HepG2 (cell line): ENCODE data around the gene IL2RA. TPM values are rescaled to one million over a fixed set of nuclear protein-coding genes. Genes with fewer than 3 reads are reported as not detected.

Source experiments
- ATAC-seq: fragments of 200-7000 bp; cut with Tn5 transposase; 3 replicates; pipeline ENCODE4 v1.9.1; 2020; ENCODE audit warnings: mild to moderate bottlenecking, moderate library complexity
- BruUV-seq: library from RNA; stranded (reverse); fragments of 400-500 nt; replicated peaks from 2 replicates; lab custom pipeline; 2021; lab: Mats Ljungman, UMichigan
- CTCF ChIA-PET: fragments of 300-600 bp; formaldehyde crosslinking; extraction: SDS; loops from one replicate; lab custom pipeline; 2021; ENCODE audit warnings: low total read pairs, inconsistent platforms, low intra/inter-chr PET ratio; lab: Yijun Ruan, JAX
- POLR2A ChIA-PET: fragments of 350-600 bp; sonication (Branson Sonifier 250); formaldehyde crosslinking; loops from one replicate; lab custom pipeline; 2020; ENCODE audit warnings: antibody characterized with exemption, inconsistent platforms; lab: Yijun Ruan, JAX
- DNase-seq: peaks from one replicate; pipeline ENCODE4 v3.0.0-alpha.2; 2015; ENCODE audit warnings: low spot score
- FAIRE-seq: peaks from 3 replicates; lab custom pipeline; 2011; peaks lifted over from hg19 to GRCh38; lab: Jason Lieb, UNC
- H2AFZ ChIP-seq: one replicate; pipeline ENCODE4 v1.6.1; 2011; ENCODE audit warnings: low read length, inconsistent platforms
- H3K27ac ChIP-seq: fragments of 300-600 bp; 3 replicates; pipeline ENCODE4 v1.8.0; 2011; ENCODE audit warnings: mixed run types, mild to moderate bottlenecking, mixed read lengths, low read length, inconsistent platforms; ENCODE audit not compliant: insufficient read depth; ENCODE audit errors: extremely low read length
- H3K27me3 ChIP-seq, 2 experiments: fragments of 200-600 bp in 1 of 2; 2 replicates in 1 of 2; 3 replicates in 1 of 2; pipeline versions ENCODE4 v1.6.0 to v1.8.0; 2011; ENCODE audit warnings: low read length in 2 of 2, mild to moderate bottlenecking in 2 of 2, moderate library complexity in 2 of 2, inconsistent platforms in 1 of 2; ENCODE audit not compliant: insufficient read depth in 2 of 2, control insufficient read depth in 1 of 2
- H3K36me3 ChIP-seq, 2 experiments: fragments of 200-600 bp in 1 of 2; replicated peaks in 1 of 2; 2 replicates in 1 of 2; 3 replicates in 1 of 2; pipeline versions ENCODE4 v1.5.1 to v1.8.0; 2011; ENCODE audit warnings: low read length in 2 of 2, inconsistent platforms in 1 of 2; ENCODE audit not compliant: insufficient read depth in 2 of 2, control insufficient read depth in 1 of 2
- H3K4me1 ChIP-seq: 2 replicates; pipeline ENCODE4 v1.5.1; 2012; ENCODE audit warnings: low read length, inconsistent platforms; ENCODE audit not compliant: insufficient read depth
- H3K4me2 ChIP-seq: 2 replicates; pipeline ENCODE4 v1.6.0; 2011; ENCODE audit warnings: low read depth, low read length, inconsistent platforms
- H3K4me3 ChIP-seq, 3 experiments: fragments of 200-600 bp in 1 of 3; sonication (generic), shearing (Covaris generic) in 1 of 3; replicated peaks in 1 of 3; 2 replicates each; pipeline ENCODE4 v1.5.1; 2011 to 2016; ENCODE audit warnings: low read length in 3 of 3, inconsistent platforms in 2 of 3, low read depth in 2 of 3, mild to moderate bottlenecking in 2 of 3, control low read depth in 1 of 3, mixed read lengths in 1 of 3; ENCODE audit not compliant: insufficient read depth in 1 of 3
- H3K79me2 ChIP-seq: one replicate; pipeline ENCODE4 v1.6.1; 2011; ENCODE audit warnings: low read length, inconsistent platforms; ENCODE audit not compliant: insufficient read depth
- H3K9ac ChIP-seq: 2 replicates; pipeline ENCODE4 v1.6.0; 2011; ENCODE audit warnings: mild to moderate bottlenecking, low read depth, low read length, inconsistent platforms; ENCODE audit not compliant: insufficient read depth
- H3K9me3 ChIP-seq: 2 replicates; pipeline ENCODE4 v1.5.1; 2012; ENCODE audit warnings: mild to moderate bottlenecking, low read length
- H4K20me1 ChIP-seq: 2 replicates; pipeline ENCODE4 v1.6.0; 2011; ENCODE audit warnings: inconsistent platforms, mild to moderate bottlenecking, low read length, moderate library complexity; ENCODE audit not compliant: insufficient read depth
- CEBPB ChIP-seq: IDR thresholded peaks from 2 replicates; pipeline ENCODE4 v1.6.1; 2011; ENCODE audit warnings: low read depth, low read length, improper control_type of control experiment, borderline replicate concordance
- CREB1 ChIP-seq, 2 experiments: fragments of 450-650 bp in 1 of 2; IDR thresholded peaks; 2 replicates each; pipeline ENCODE4 v1.6.1; 2016 to 2017; ENCODE audit warnings: control low read depth in 1 of 2, mild to moderate bottlenecking in 1 of 2, missing compliant biosample characterization in 1 of 2, missing genetic modification characterization in 1 of 2
- GRHL1 ChIP-seq: sonication (generic); formaldehyde crosslinking; conservative IDR thresholded peaks from 2 replicates; pipeline ENCODE4 v1.8.0; 2022; ENCODE audit warnings: missing genetic modification reagents
- MED8 ChIP-seq: sonication (generic); formaldehyde crosslinking; IDR thresholded peaks from 2 replicates; pipeline ENCODE4 v1.8.1; 2023; ENCODE audit warnings: mild to moderate bottlenecking, missing genetic modification reagents; ENCODE audit not compliant: insufficient replicate concordance
- PBX2 ChIP-seq: IDR thresholded peaks from 2 replicates; pipeline ENCODE4 v1.6.1; 2016; ENCODE audit warnings: control low read depth
- SPEN ChIP-seq: sonication (generic); formaldehyde crosslinking; IDR thresholded peaks from 2 replicates; pipeline ENCODE4 v1.5.1; 2020; ENCODE audit warnings: low read depth, mild to moderate bottlenecking, missing genetic modification reagents
- ZBTB7B ChIP-seq: sonication (generic); formaldehyde crosslinking; IDR thresholded peaks from 2 replicates; pipeline ENCODE4 v1.4.0; 2020; ENCODE audit warnings: missing genetic modification reagents
- ZFX ChIP-seq: sonication (generic); formaldehyde crosslinking; IDR thresholded peaks from 2 replicates; pipeline ENCODE4 v1.4.0; 2020; ENCODE audit warnings: mild to moderate bottlenecking, low read depth, missing genetic modification reagents, moderate library complexity
- ZNF207 ChIP-seq: fragments of 450-650 bp; IDR thresholded peaks from 2 replicates; pipeline ENCODE4 v1.6.1; 2016; ENCODE audit warnings: antibody characterized with exemption, borderline replicate concordance
- ZNF414 ChIP-seq: sonication (generic); formaldehyde crosslinking; IDR thresholded peaks from 2 replicates; pipeline ENCODE4 v1.5.0; 2020; ENCODE audit warnings: missing genetic modification reagents
- WGBS: methylation state at CpG from one replicate; pipeline ENCODE4 v1.1.6; 2017; ENCODE audit warnings: low lambda C conversion rate; 5-methylcytosine and 5-hydroxymethylcytosine counted together
- in situ Hi-C: cut with HindIII; loops from 2 replicates; pipeline ENCODE4 v1.10.0; 2017; ENCODE audit warnings: low pct_unique_long_range_greater_than_20kb; ENCODE audit not compliant: extremely low pct_ligation_motif_present
- intact Hi-C: fragments of 100-400 bp; cut with micrococcal nuclease; formaldehyde crosslinking; loops from one replicate; pipeline ENCODE4 v1.10.0; 2022; ENCODE audit not compliant: unreplicated experiment
- polyA plus RNA-seq, 8 experiments: library from polyadenylated mRNA; depleted of rRNA in 3 of 8; stranded (reverse) in 7 of 8; unstranded in 1 of 8; fragments of >200 nt; fragmentation: Illumina TruSeq in 4 of 8; extraction: Trizol in 4 of 8; gene quantifications; 2 replicates each; pipeline versions ENCODE4 v1.2.1 to v1.2.3, GENCODE V29; 2011 to 2016; ENCODE audit warnings: low read depth in 4 of 8, missing spikeins in 1 of 8, mixed read lengths in 1 of 8; ENCODE audit not compliant: insufficient read depth in 1 of 8
- total RNA-seq, 5 experiments: library from RNA; depleted of rRNA; stranded (reverse); fragments of >200 nt; fragmentation: Illumina TruSeq; extraction: Trizol; gene quantifications; 2 replicates each; pipeline ENCODE4 v1.2.3, GENCODE V29; 2016; ENCODE audit warnings: low read depth in 1 of 5

IL2RA gene
- total and polyA plus RNA-seq, 2 of the 13 experiments (the other 11 are each of a cell fraction or from before 2014, with no cell fraction given) = not detected

DNA sequence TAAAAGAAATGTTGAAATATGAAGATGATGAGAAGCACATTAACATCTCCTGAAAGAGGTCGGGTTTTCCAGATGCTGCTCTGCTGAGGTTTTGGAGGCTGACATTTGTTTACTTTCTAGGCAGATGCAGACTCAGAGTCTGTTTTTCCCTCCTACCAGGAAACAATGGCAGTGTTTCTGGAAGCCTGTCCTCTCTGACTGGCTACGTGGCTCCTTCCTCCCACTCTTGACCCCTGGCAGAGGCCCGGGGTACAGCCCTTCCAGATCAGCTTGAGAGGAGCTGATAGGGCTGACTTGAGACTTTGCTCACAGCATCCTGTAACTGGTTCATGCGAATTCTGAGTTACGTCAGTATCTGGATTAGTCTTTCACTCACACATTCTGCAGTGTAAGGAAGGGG is 43.7 kb downstream of the IL2RA start (continued):
- TF ChIP-seq CREB1 (IDR thresholded peaks at IDR 0.05) (no peak), CREB1 (CRISPR knock-in tag; IDR thresholded peaks at IDR 0.05) (no peak), MED8 (CRISPR knock-in tag) (no peak), ZNF414 (CRISPR knock-in tag) (no peak), ZFX (CRISPR knock-in tag) (no peak), GRHL1 (CRISPR knock-in tag) (no peak), PBX2 (no peak), CEBPB (no peak), ZNF207 (no peak)

DNA sequence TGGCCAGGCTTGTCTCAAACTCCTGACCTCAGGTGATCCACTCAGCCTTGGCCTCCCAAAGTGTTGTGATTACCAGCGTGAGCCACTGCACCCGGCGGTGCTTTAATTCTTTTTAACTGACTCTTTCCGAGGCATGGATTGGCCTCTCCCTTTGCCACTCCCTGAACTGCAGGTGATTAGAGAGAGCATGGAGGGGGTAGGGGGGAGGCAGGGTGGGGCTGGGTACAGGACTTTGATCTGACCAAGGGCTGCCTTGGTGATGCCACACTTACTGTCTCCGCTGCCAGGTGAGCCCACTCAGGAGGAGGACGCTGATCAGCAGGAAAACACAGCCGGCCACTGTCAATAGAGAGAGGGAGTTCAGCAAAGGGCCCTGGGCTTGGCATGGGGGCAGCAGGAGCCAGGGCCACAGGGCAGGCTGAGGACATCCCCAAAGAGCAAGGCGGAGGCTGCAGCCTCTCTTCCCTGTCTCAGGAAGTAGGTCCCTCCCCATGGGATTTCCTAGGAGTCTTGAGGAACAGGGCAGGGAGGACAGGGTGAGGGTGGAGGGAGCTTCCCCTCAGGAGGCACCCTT is 44.3 kb downstream of the IL2RA start:
- Histone ChIP-seq H3K4me2 (no peak overlapping the region), H3K27ac (no peak overlapping the region), H3K4me1 (no peaks in the 10 kb centered on the region), H3K36me3 (no peaks in the 10 kb centered on the region), H2AFZ (no peak overlapping the region), H3K4me3 (no peak overlapping the region), H3K9me3 (no peaks in the 10 kb centered on the region), H3K79me2 (no peaks in the 10 kb centered on the region), H3K9ac (no peak overlapping the region), H3K27me3 (peaks cover 0 to 47% of the 10 kb centered on the region in 2 experiments), H4K20me1 (no peaks in the 10 kb centered on the region)
- ATAC-seq (no peak), DNase-seq (no peak), FAIRE-seq (no peak)
- ChIA-PET POLR2A (no interaction called here), CTCF (no interaction called here)
- intact Hi-C loops = no loop called here
- no peak for TF ChIP-seq SPEN (CRISPR knock-in tag)
- TF ChIP-seq ZBTB7B (CRISPR knock-in tag) = no peak
- BruUV-seq = no TSS peak
- WGBS = 12% methylated on average over 7 of the region's 8 CpGs
- in situ Hi-C loops = no loop called here
